HepG2 (cell line): ENCODE measurements around the gene INKA1. TPM values are rescaled to one million over a fixed set of nuclear protein-coding genes. Genes with fewer than 3 reads are reported as not detected.

Experiments used
- ATAC-seq: fragments of 200-7000 bp; cut with Tn5 transposase; 3 replicates; pipeline ENCODE4 v1.9.1; 2020; ENCODE audit warnings: mild to moderate bottlenecking, moderate library complexity
- BruUV-seq: library from RNA; stranded (reverse); fragments of 400-500 nt; replicated peaks from 2 replicates; lab custom pipeline; 2021; lab: Mats Ljungman, UMichigan
- CTCF ChIA-PET: fragments of 300-600 bp; formaldehyde crosslinking; extraction: SDS; loops from one replicate; lab custom pipeline; 2021; ENCODE audit warnings: low total read pairs, inconsistent platforms, low intra/inter-chr PET ratio; lab: Yijun Ruan, JAX
- POLR2A ChIA-PET: fragments of 350-600 bp; sonication (Branson Sonifier 250); formaldehyde crosslinking; loops from one replicate; lab custom pipeline; 2020; ENCODE audit warnings: antibody characterized with exemption, inconsistent platforms; lab: Yijun Ruan, JAX
- DNase-seq: peaks from one replicate; pipeline ENCODE4 v3.0.0-alpha.2; 2015; ENCODE audit warnings: low spot score
- FAIRE-seq: peaks from 3 replicates; lab custom pipeline; 2011; peaks lifted over from hg19 to GRCh38; lab: Jason Lieb, UNC
- H2AFZ ChIP-seq: one replicate; pipeline ENCODE4 v1.6.1; 2011; ENCODE audit warnings: low read length, inconsistent platforms
- H3K27ac ChIP-seq: fragments of 300-600 bp; 3 replicates; pipeline ENCODE4 v1.8.0; 2011; ENCODE audit warnings: mixed run types, mild to moderate bottlenecking, mixed read lengths, low read length, inconsistent platforms; ENCODE audit not compliant: insufficient read depth; ENCODE audit errors: extremely low read length
- H3K27me3 ChIP-seq, 2 experiments: fragments of 200-600 bp in 1 of 2; 2 replicates in 1 of 2; 3 replicates in 1 of 2; pipeline versions ENCODE4 v1.6.0 to v1.8.0; 2011; ENCODE audit warnings: low read length in 2 of 2, mild to moderate bottlenecking in 2 of 2, moderate library complexity in 2 of 2, inconsistent platforms in 1 of 2; ENCODE audit not compliant: insufficient read depth in 2 of 2, control insufficient read depth in 1 of 2
- H3K36me3 ChIP-seq, 2 experiments: fragments of 200-600 bp in 1 of 2; replicated peaks in 1 of 2; 2 replicates in 1 of 2; 3 replicates in 1 of 2; pipeline versions ENCODE4 v1.5.1 to v1.8.0; 2011; ENCODE audit warnings: low read length in 2 of 2, inconsistent platforms in 1 of 2; ENCODE audit not compliant: insufficient read depth in 2 of 2, control insufficient read depth in 1 of 2
- H3K4me1 ChIP-seq: 2 replicates; pipeline ENCODE4 v1.5.1; 2012; ENCODE audit warnings: low read length, inconsistent platforms; ENCODE audit not compliant: insufficient read depth
- H3K4me2 ChIP-seq: 2 replicates; pipeline ENCODE4 v1.6.0; 2011; ENCODE audit warnings: low read depth, low read length, inconsistent platforms
- H3K4me3 ChIP-seq, 3 experiments: fragments of 200-600 bp in 1 of 3; sonication (generic), shearing (Covaris generic) in 1 of 3; replicated peaks in 1 of 3; 2 replicates each; pipeline ENCODE4 v1.5.1; 2011 to 2016; ENCODE audit warnings: low read length in 3 of 3, inconsistent platforms in 2 of 3, low read depth in 2 of 3, mild to moderate bottlenecking in 2 of 3, control low read depth in 1 of 3, mixed read lengths in 1 of 3; ENCODE audit not compliant: insufficient read depth in 1 of 3
- H3K79me2 ChIP-seq: one replicate; pipeline ENCODE4 v1.6.1; 2011; ENCODE audit warnings: low read length, inconsistent platforms; ENCODE audit not compliant: insufficient read depth
- H3K9ac ChIP-seq: 2 replicates; pipeline ENCODE4 v1.6.0; 2011; ENCODE audit warnings: mild to moderate bottlenecking, low read depth, low read length, inconsistent platforms; ENCODE audit not compliant: insufficient read depth
- H3K9me3 ChIP-seq: 2 replicates; pipeline ENCODE4 v1.5.1; 2012; ENCODE audit warnings: mild to moderate bottlenecking, low read length
- H4K20me1 ChIP-seq: 2 replicates; pipeline ENCODE4 v1.6.0; 2011; ENCODE audit warnings: inconsistent platforms, mild to moderate bottlenecking, low read length, moderate library complexity; ENCODE audit not compliant: insufficient read depth
- ARID2 ChIP-seq: sonication (generic); formaldehyde crosslinking; IDR thresholded peaks from 2 replicates; pipeline ENCODE4 v1.8.1; 2022; ENCODE audit warnings: mild to moderate bottlenecking, missing genetic modification reagents, borderline replicate concordance
- ARID4A ChIP-seq: sonication (generic); formaldehyde crosslinking; IDR thresholded peaks from 2 replicates; pipeline ENCODE4 v1.5.0; 2020; ENCODE audit warnings: mild to moderate bottlenecking, missing genetic modification reagents, borderline replicate concordance
- ATF1 ChIP-seq: IDR thresholded peaks from 2 replicates; pipeline ENCODE4 v1.6.1; 2016; ENCODE audit warnings: mild to moderate bottlenecking, control low read depth
- GTF2F1 ChIP-seq: fragments of 150-350 bp; IDR thresholded peaks from 2 replicates; pipeline ENCODE4 v1.6.1; 2014; ENCODE audit warnings: low read length
- HDAC1 ChIP-seq: sonication (generic); formaldehyde crosslinking; IDR thresholded peaks from 2 replicates; pipeline ENCODE4 v1.5.1; 2020; ENCODE audit warnings: mild to moderate bottlenecking, missing genetic modification reagents
- NRL ChIP-seq: sonication (generic); formaldehyde crosslinking; IDR thresholded peaks from 2 replicates; pipeline ENCODE4 v1.5.0; 2020; ENCODE audit warnings: missing genetic modification reagents, mild to moderate bottlenecking, moderate library complexity, borderline replicate concordance
- POLR2A ChIP-seq, 2 experiments: IDR thresholded peaks; 2 replicates each; pipeline ENCODE4 v1.6.1; 2011; ENCODE audit warnings: low read depth in 2 of 2, low read length in 2 of 2, mild to moderate bottlenecking in 1 of 2, moderate library complexity in 1 of 2; ENCODE audit not compliant: insufficient read depth in 1 of 2
- SKI ChIP-seq: fragments of 450-650 bp; IDR thresholded peaks from one replicate; pipeline ENCODE4 v1.6.1; 2018; ENCODE audit warnings: mild to moderate bottlenecking; ENCODE audit not compliant: partially characterized antibody
- TBP ChIP-seq: sonication (generic); formaldehyde crosslinking; IDR thresholded peaks from 2 replicates; pipeline ENCODE4 v1.5.0; 2020; ENCODE audit warnings: missing genetic modification reagents
- ZMYM2 ChIP-seq: sonication (generic); formaldehyde crosslinking; IDR thresholded peaks from 2 replicates; pipeline ENCODE4 v1.8.0; 2022; ENCODE audit warnings: mild to moderate bottlenecking, missing genetic modification reagents
- ZNF30 ChIP-seq: sonication (generic); formaldehyde crosslinking; IDR thresholded peaks from 2 replicates; pipeline ENCODE4 v1.5.0; 2020; ENCODE audit warnings: mild to moderate bottlenecking, missing genetic modification reagents
- ZNF580 ChIP-seq: IDR thresholded peaks from 2 replicates; pipeline ENCODE4 v1.6.1; 2016; ENCODE audit warnings: low read depth, borderline replicate concordance
- ZNF607 ChIP-seq: sonication (generic); formaldehyde crosslinking; IDR thresholded peaks from 2 replicates; pipeline ENCODE4 v1.5.1; 2020; ENCODE audit warnings: missing genetic modification reagents, mild to moderate bottlenecking, borderline replicate concordance
- ZNF777 ChIP-seq: sonication (generic); formaldehyde crosslinking; IDR thresholded peaks from 2 replicates; pipeline ENCODE4 v1.4.0; 2020; ENCODE audit warnings: missing genetic modification reagents
- ZNF850 ChIP-seq: sonication (generic); formaldehyde crosslinking; conservative IDR thresholded peaks from 2 replicates; pipeline ENCODE4 v1.9.0; 2021; ENCODE audit warnings: mild to moderate bottlenecking, missing genetic modification reagents
- ZNF879 ChIP-seq: sonication (generic); formaldehyde crosslinking; IDR thresholded peaks from 2 replicates; pipeline ENCODE4 v1.8.1; 2023; ENCODE audit warnings: missing genetic modification reagents
- WGBS: methylation state at CpG from one replicate; pipeline ENCODE4 v1.1.6; 2017; ENCODE audit warnings: low lambda C conversion rate; 5-methylcytosine and 5-hydroxymethylcytosine counted together
- in situ Hi-C: cut with HindIII; loops from 2 replicates; pipeline ENCODE4 v1.10.0; 2017; ENCODE audit warnings: low pct_unique_long_range_greater_than_20kb; ENCODE audit not compliant: extremely low pct_ligation_motif_present
- intact Hi-C: fragments of 100-400 bp; cut with micrococcal nuclease; formaldehyde crosslinking; loops from one replicate; pipeline ENCODE4 v1.10.0; 2022; ENCODE audit not compliant: unreplicated experiment
- polyA plus RNA-seq, 8 experiments: library from polyadenylated mRNA; depleted of rRNA in 3 of 8; stranded (reverse) in 7 of 8; unstranded in 1 of 8; fragments of >200 nt; fragmentation: Illumina TruSeq in 4 of 8; extraction: Trizol in 4 of 8; gene quantifications; 2 replicates each; pipeline versions ENCODE4 v1.2.1 to v1.2.3, GENCODE V29; 2011 to 2016; ENCODE audit warnings: low read depth in 4 of 8, missing spikeins in 1 of 8, mixed read lengths in 1 of 8; ENCODE audit not compliant: insufficient read depth in 1 of 8
- total RNA-seq, 5 experiments: library from RNA; depleted of rRNA; stranded (reverse); fragments of >200 nt; fragmentation: Illumina TruSeq; extraction: Trizol; gene quantifications; 2 replicates each; pipeline ENCODE4 v1.2.3, GENCODE V29; 2016; ENCODE audit warnings: low read depth in 1 of 5
- TF ChIP-seq, protein P1 (sequence below): sonication (generic); formaldehyde crosslinking; IDR thresholded peaks from 2 replicates; pipeline ENCODE4 v1.5.1; 2020; ENCODE audit warnings: mild to moderate bottlenecking, moderate library complexity, missing genetic modification reagents

Gene INKA1
- total and polyA plus RNA-seq, 2 of the 13 experiments (the other 11 are each of a cell fraction or from before 2014, with no cell fraction given), result 0.22 to 0.41 TPM

GRCh38 chr3:49785565-49786356, 17.3 kb upstream of the INKA1 start:
- Histone ChIP-seq H4K20me1 (0 out of 2 replicates have a peak, but pooled peaks cover 3% of the 10 kb centered on the region), H3K4me3 (peak overlapping the region; percentile 81 to 93 (median 84)), H3K9me3 (no peaks in the 10 kb centered on the region), H3K4me1 (peaks cover 58% of the 10 kb centered on the region), H2AFZ (no peak overlapping the region), H3K27me3 (no peaks in the 10 kb centered on the region; a peak in 1 of 5 replicates), H3K4me2 (peak overlapping the region; percentile 88), H3K27ac (peak overlapping the region; percentile 65), H3K9ac (peak overlapping the region; percentile 96), H3K79me2 (peaks cover 41% of the 10 kb centered on the region), H3K36me3 (peaks cover 0 to 3% of the 10 kb centered on the region in 2 experiments; a peak in 2 of 5 replicates)
- FAIRE-seq (no peak), DNase-seq (no peak), ATAC-seq (peak; percentile 62)
- intact Hi-C loops (loop anchor here (5.0 kb wide), 1 partner anchor 53 kb away; no protein-coding TSS in a partner anchor), in situ Hi-C loops (no loop called here)
- BruUV-seq, result no TSS peak
- ChIA-PET POLR2A (interaction anchor here (0.6 to 1.8 kb wide), 18 partner anchors 9 to 447 kb away, joined by 3 to 22 read pairs (median 3); partner anchors contain the start of genes CDHR4, INKA1, MON1A and UBA7), CTCF (no interaction called here)
- WGBS, result 9% methylated on average over 13 of the region's 50 CpGs
- TF ChIP-seq HDAC1 (CRISPR knock-in tag) (0 out of 2 replicates have a peak, but pooled peaks have one; percentile 10), ZNF777 (CRISPR knock-in tag) (no peak), ARID4A (CRISPR knock-in tag) (peak; percentile 84; the same call in 1 of the 2 replicates), ZNF607 (0 out of 2 replicates have a peak, but pooled peaks have one; percentile 1), ZNF850 (0 out of 2 replicates have a peak, but pooled peaks have one; percentile 68), ZNF580 (CRISPR knock-in tag) (peak; percentile 8; the same call in 1 of the 2 replicates), NRL (peak; percentile 17; the same call in 1 of the 2 replicates), POLR2A (IDR thresholded peaks at IDR 0.05; ENCODE audit: insufficient read depth in 1 of 2, low read depth in 2 of 2, low read length in 2 of 2) (peak in 1 of 2 experiments; percentile 7; a peak in 1 of 4 replicates), TBP (no peak), ZNF879 (0 out of 2 replicates have a peak, but pooled peaks have one; percentile 0), ZMYM2 (CRISPR knock-in tag) (no peak), ZNF30 (CRISPR knock-in tag) (0 out of 2 replicates have a peak, but pooled peaks have one; percentile 11), SKI (no peak), ATF1 (CRISPR knock-in tag) (no peak), GTF2F1 (no peak), ARID2 (peak; percentile 39; the same call in 1 of the 2 replicates)
- TF ChIP-seq, protein P1, sequence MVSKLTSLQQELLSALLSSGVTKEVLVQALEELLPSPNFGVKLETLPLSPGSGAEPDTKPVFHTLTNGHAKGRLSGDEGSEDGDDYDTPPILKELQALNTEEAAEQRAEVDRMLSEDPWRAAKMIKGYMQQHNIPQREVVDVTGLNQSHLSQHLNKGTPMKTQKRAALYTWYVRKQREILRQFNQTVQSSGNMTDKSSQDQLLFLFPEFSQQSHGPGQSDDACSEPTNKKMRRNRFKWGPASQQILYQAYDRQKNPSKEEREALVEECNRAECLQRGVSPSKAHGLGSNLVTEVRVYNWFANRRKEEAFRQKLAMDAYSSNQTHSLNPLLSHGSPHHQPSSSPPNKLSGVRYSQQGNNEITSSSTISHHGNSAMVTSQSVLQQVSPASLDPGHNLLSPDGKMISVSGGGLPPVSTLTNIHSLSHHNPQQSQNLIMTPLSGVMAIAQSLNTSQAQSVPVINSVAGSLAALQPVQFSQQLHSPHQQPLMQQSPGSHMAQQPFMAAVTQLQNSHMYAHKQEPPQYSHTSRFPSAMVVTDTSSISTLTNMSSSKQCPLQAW (CRISPR knock-in tag), result 0 out of 2 replicates have a peak, but pooled peaks have one; percentile 9
